ENCODE data around the gene TRABD. TPM values are rescaled to one million over a fixed set of nuclear protein-coding genes. Genes with fewer than 3 reads are reported as not detected.

Gene TRABD
- total RNA-seq (2022; extraction: Qiagen RNA extraction): 23.2 to 37.9 TPM (median 34.9 TPM) in 5 replicates

DNA sequence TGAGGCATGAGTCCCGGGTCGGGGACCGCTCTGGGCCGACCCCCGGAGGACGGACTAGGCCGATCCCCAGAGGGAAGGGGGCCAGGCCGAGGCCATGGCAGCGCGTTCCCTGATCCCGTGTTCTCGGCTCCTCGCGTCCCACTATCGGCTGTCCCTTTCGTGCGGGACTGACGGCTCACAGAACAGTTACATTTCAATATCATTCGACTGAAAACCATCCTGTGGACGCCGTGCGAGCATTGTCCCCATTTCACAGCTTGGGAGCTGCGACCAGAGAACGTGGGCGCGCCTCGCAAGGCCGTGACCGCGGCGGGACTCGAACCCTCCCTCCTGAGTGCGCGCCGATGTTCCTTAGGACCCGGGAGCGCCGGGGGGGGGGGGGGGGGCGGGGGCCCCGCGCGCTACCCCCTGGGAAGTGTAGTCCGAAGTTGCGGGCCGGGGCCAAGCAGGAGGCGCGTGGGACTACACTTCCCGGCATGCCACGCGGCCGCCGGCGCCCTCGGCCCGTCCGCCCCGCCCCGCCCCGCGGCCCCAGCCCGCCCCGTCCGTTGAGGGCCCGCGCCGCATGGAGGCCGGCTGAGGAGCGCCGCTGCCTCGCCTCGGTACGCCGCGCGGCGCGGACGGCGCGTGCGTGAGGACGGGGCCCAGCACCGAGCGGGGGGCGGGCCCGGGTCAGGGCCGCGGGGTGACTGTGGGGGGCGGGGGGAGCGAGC lies at the start of gene TRABD:
Gene TRABD, plus strand, starts transcription at position 539 of the 713 bp plus-strand sequence. CDS start 7,148 bp downstream, outside the sequence.

DNA sequence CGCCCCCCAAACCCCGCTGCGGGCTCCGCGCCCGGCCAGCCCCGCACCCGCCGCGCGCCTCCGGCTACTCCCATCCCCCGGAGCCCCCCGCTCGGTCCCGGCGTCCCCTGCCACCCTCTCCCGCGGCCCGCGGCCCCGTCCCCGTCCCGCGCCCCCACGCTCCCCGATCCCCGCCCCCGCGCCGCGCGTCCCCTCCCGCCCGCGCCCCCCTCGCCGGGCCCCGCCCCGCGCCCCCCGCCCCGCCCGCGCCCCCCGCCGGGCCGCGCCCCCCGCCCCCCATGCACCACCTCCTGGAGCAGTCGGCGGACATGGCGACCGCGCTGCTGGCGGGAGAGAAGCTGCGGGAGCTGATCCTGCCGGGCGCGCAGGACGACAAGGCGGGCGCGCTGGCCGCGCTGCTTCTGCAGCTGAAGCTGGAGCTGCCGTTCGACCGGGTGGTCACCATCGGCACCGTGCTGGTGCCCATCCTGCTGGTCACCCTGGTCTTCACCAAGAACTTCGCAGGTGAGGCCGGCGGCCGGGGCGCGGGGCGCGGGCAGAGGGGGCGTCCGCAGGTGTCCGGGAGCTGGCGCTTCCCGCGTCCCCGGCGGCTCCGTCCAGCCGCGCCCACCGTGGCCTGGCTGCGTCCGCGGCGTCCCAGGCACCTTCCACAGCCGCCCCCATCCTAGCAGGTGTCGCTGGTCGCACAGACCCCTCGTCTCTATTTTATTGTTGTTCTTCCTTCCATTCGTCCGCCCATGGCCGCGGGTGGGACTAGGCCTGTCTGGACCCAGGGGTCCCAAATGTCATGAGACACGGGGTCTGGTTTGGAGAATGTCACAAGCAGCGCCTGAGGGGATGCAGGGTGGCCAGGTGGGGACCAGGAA lies 15.0 kb upstream of the TRABD start, which contains the start of gene PANX2:
Gene PANX2, plus strand, starts transcription at position 279 of the 866 bp plus-strand sequence. Its CDS starts 0 bp downstream, at position 279.

GRCh38 chr22:50200461-50201190 lies 14.9 kb downstream of the TRABD start, which contains the start of gene SELENOO:
Gene SELENOO, plus strand, starts transcription at chr22:50201011. Its CDS starts 26 bp downstream, at chr22:50201037.

GRCh38 chr22:50244420-50245213 lies 58.9 kb downstream of the TRABD start, which contains the start of gene TUBGCP6:
Gene TUBGCP6, minus strand, starts transcription at chr22:50245023. Its CDS starts 564 bp downstream, at chr22:50244459.

Other genes starting within 250 kb of the TRABD start
- gene PIM3, start 225.1 kb upstream of the TRABD start, total RNA-seq (2022; extraction: Qiagen RNA extraction): 50.2 to 87.4 TPM (median 85.3 TPM) in 5 replicates
- 0.02 to 0.08 TPM (median 0.04 TPM) in 5 replicates for gene IL17REL, start 173.1 kb upstream of the TRABD start, total RNA-seq (2022; extraction: Qiagen RNA extraction)
- gene TTLL8, start 127.6 kb upstream of the TRABD start, total RNA-seq (2022; extraction: Qiagen RNA extraction): not detected in 5 replicates
- gene MLC1, start 100.5 kb upstream of the TRABD start, total RNA-seq (2022; extraction: Qiagen RNA extraction): 0.02 to 0.06 TPM (median 0.06 TPM) in 3 of 5 replicates, not detected in the others
- not detected in 5 replicates for gene MOV10L1, start 95.9 kb upstream of the TRABD start, total RNA-seq (2022; extraction: Qiagen RNA extraction)
- 5.3 to 6.6 TPM (median 5.8 TPM) in 5 replicates for gene PANX2, start 15.2 kb upstream of the TRABD start, total RNA-seq (2022; extraction: Qiagen RNA extraction)
- gene SELENOO, start 15.1 kb downstream of the TRABD start, total RNA-seq (2022; extraction: Qiagen RNA extraction): 12.7 to 20.2 TPM (median 19.4 TPM) in 5 replicates
- gene TUBGCP6, start 59.1 kb downstream of the TRABD start, total RNA-seq (2022; extraction: Qiagen RNA extraction): 5.6 to 12.2 TPM (median 9.3 TPM) in 5 replicates
- gene HDAC10, start 65.4 kb downstream of the TRABD start, total RNA-seq (2022; extraction: Qiagen RNA extraction): 6.4 to 12.9 TPM (median 10.2 TPM) in 5 replicates
- 18.5 to 29.4 TPM (median 25.3 TPM) in 5 replicates for gene MAPK12, start 75.8 kb downstream of the TRABD start, total RNA-seq (2022; extraction: Qiagen RNA extraction)
- 5.1 to 8.9 TPM (median 7.7 TPM) in 5 replicates for gene MAPK11, start 84.5 kb downstream of the TRABD start, total RNA-seq (2022; extraction: Qiagen RNA extraction)
- gene PLXNB2, start 121.7 kb downstream of the TRABD start, total RNA-seq (2022; extraction: Qiagen RNA extraction): 93.5 to 117 TPM (median 111 TPM) in 5 replicates
- gene DENND6B, start 141.1 kb downstream of the TRABD start, total RNA-seq (2022; extraction: Qiagen RNA extraction): 2.4 to 3.6 TPM (median 3.2 TPM) in 5 replicates
- 9.9 to 13.3 TPM (median 12.8 TPM) in 5 replicates for gene PPP6R2, start 157.4 kb downstream of the TRABD start, total RNA-seq (2022; extraction: Qiagen RNA extraction)

Data from A549 treated with AZD2906 at 1 μM for 4 hours (cell line).